Astrocyte (in vitro differentiated cells and primary cell): ENCODE measurements around the gene SPRED2. TPM values are rescaled to one million over a fixed set of nuclear protein-coding genes. Genes with fewer than 3 reads are reported as not detected.

Source experiments
- DNase-seq: peaks from one replicate; pipeline ENCODE4 v3.0.0-alpha.2; 2010; ENCODE audit warnings: low read depth
- FAIRE-seq: peaks from 2 replicates; lab custom pipeline; 2011; peaks lifted over from hg19 to GRCh38; lab: Jason Lieb, UNC
- H2AFZ ChIP-seq: 2 replicates; pipeline ENCODE4 v1.6.0; 2012; ENCODE audit warnings: low read depth, low read length, inconsistent platforms
- H3K27ac ChIP-seq: 2 replicates; pipeline ENCODE4 v1.5.1; 2011; ENCODE audit warnings: low read depth, low read length, inconsistent platforms
- H3K27me3 ChIP-seq: 2 replicates; pipeline ENCODE4 v1.6.0; 2011; ENCODE audit warnings: low read length, inconsistent platforms; ENCODE audit not compliant: insufficient read depth
- H3K36me3 ChIP-seq: 2 replicates; pipeline ENCODE4 v1.5.1; 2011; ENCODE audit warnings: low read length, inconsistent platforms; ENCODE audit not compliant: insufficient read depth
- H3K4me1 ChIP-seq: 2 replicates; pipeline ENCODE4 v1.5.1; 2011; ENCODE audit warnings: low read length, inconsistent platforms; ENCODE audit not compliant: insufficient read depth
- H3K4me2 ChIP-seq: 2 replicates; pipeline ENCODE4 v1.6.0; 2012; ENCODE audit warnings: low read length, inconsistent platforms
- H3K4me3 ChIP-seq: 2 replicates; pipeline ENCODE4 v1.5.1; 2011; ENCODE audit warnings: low read depth, mild to moderate bottlenecking, low read length, inconsistent platforms; ENCODE audit not compliant: insufficient read depth
- H3K79me2 ChIP-seq: 2 replicates; pipeline ENCODE4 v1.6.0; 2012; ENCODE audit warnings: mild to moderate bottlenecking, low read length, inconsistent platforms; ENCODE audit not compliant: insufficient read depth
- H3K9ac ChIP-seq: 2 replicates; pipeline ENCODE4 v1.6.0; 2012; ENCODE audit warnings: mild to moderate bottlenecking, low read length, inconsistent platforms
- H3K9me3 ChIP-seq: 2 replicates; pipeline ENCODE4 v1.5.1; 2012; ENCODE audit warnings: low read depth, mild to moderate bottlenecking, low read length, inconsistent platforms; ENCODE audit not compliant: insufficient read depth
- H4K20me1 ChIP-seq: 2 replicates; pipeline ENCODE4 v1.6.0; 2012; ENCODE audit warnings: low read length, inconsistent platforms; ENCODE audit not compliant: insufficient read depth
- H3K27ac Mint-ChIP-seq: one replicate; pipeline ENCODE4 v1.8.0; 2021; ENCODE audit warnings: mild to moderate bottlenecking, mixed read lengths; ENCODE audit not compliant: unreplicated experiment
- H3K27me3 Mint-ChIP-seq: one replicate; pipeline ENCODE4 v1.8.0; 2021; ENCODE audit warnings: low read depth, mixed read lengths; ENCODE audit not compliant: unreplicated experiment
- H3K36me3 Mint-ChIP-seq: one replicate; pipeline ENCODE4 v1.8.0; 2021; ENCODE audit warnings: low read depth, mixed read lengths; ENCODE audit not compliant: unreplicated experiment
- H3K4me1 Mint-ChIP-seq: one replicate; pipeline ENCODE4 v1.8.0; 2021; ENCODE audit warnings: low read depth, mixed read lengths; ENCODE audit not compliant: unreplicated experiment
- H3K4me3 Mint-ChIP-seq: one replicate; pipeline ENCODE4 v1.8.0; 2021; ENCODE audit warnings: mild to moderate bottlenecking, moderate library complexity, mixed read lengths; ENCODE audit not compliant: unreplicated experiment
- H3K9me3 Mint-ChIP-seq: one replicate; pipeline ENCODE4 v1.8.0; 2021; ENCODE audit warnings: mild to moderate bottlenecking, mixed read lengths; ENCODE audit not compliant: unreplicated experiment
- EZH2 ChIP-seq: IDR thresholded peaks from 2 replicates; pipeline ENCODE4 v1.6.1; 2012; ENCODE audit warnings: mild to moderate bottlenecking, low read length, inconsistent platforms; ENCODE audit not compliant: insufficient read depth
- total RNA-seq: library from RNA; stranded (reverse); gene quantifications from 2 replicates; pipeline ENCODE4 v1.2.1, GENCODE V29; 2021
- TF ChIP-seq, protein P1 (sequence below): IDR thresholded peaks from 2 replicates; pipeline ENCODE4 v1.5.1; 2011; ENCODE audit warnings: low read depth, mild to moderate bottlenecking, inconsistent platforms, low read length, moderate library complexity; ENCODE audit not compliant: insufficient read depth

SPRED2 gene
- total RNA-seq, 1 donor from 2014 or later = 47.3 TPM

GRCh38 chr2:65313126-65313953, 119.1 kb downstream of the SPRED2 start:
- peak overlapping the region; percentile 20 for H3K27ac Mint-ChIP-seq
- H3K9me3 Mint-ChIP-seq = peaks cover 2% of the 10 kb centered on the region
- no peak overlapping the region for H3K4me3 Mint-ChIP-seq
- peaks cover 51% of the 10 kb centered on the region for H3K36me3 Mint-ChIP-seq
- peaks cover 37% of the 10 kb centered on the region for H3K4me1 Mint-ChIP-seq
- peaks cover 8% of the 10 kb centered on the region for H4K20me1 ChIP-seq
- no peak overlapping the region for H2AFZ ChIP-seq
- no peak overlapping the region for H3K9ac ChIP-seq
- no peak for DNase-seq
- H3K27ac ChIP-seq = no peak overlapping the region
- H3K27me3 Mint-ChIP-seq = no peaks in the 10 kb centered on the region
- H3K36me3 ChIP-seq = peaks cover 30% of the 10 kb centered on the region
- no peak overlapping the region for H3K4me3 ChIP-seq
- FAIRE-seq = no peak
- no peaks in the 10 kb centered on the region for H3K9me3 ChIP-seq
- TF ChIP-seq, protein P1, sequence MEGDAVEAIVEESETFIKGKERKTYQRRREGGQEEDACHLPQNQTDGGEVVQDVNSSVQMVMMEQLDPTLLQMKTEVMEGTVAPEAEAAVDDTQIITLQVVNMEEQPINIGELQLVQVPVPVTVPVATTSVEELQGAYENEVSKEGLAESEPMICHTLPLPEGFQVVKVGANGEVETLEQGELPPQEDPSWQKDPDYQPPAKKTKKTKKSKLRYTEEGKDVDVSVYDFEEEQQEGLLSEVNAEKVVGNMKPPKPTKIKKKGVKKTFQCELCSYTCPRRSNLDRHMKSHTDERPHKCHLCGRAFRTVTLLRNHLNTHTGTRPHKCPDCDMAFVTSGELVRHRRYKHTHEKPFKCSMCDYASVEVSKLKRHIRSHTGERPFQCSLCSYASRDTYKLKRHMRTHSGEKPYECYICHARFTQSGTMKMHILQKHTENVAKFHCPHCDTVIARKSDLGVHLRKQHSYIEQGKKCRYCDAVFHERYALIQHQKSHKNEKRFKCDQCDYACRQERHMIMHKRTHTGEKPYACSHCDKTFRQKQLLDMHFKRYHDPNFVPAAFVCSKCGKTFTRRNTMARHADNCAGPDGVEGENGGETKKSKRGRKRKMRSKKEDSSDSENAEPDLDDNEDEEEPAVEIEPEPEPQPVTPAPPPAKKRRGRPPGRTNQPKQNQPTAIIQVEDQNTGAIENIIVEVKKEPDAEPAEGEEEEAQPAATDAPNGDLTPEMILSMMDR = no peak
- TF ChIP-seq EZH2 = no peak
- H3K79me2 ChIP-seq = peaks cover 19% of the 10 kb centered on the region
- H3K4me1 ChIP-seq = peaks cover 14% of the 10 kb centered on the region
- H3K4me2 ChIP-seq = no peak overlapping the region
- no peaks in the 10 kb centered on the region for H3K27me3 ChIP-seq

- Histone ChIP-seq H3K27ac (no peak overlapping the region), H3K79me2 (peaks cover 9% of the 10 kb centered on the region), H3K27me3 (no peaks in the 10 kb centered on the region), H3K9me3 (no peaks in the 10 kb centered on the region), H3K4me3 (no peak overlapping the region), H3K4me2 (no peak overlapping the region), H2AFZ (no peak overlapping the region), H3K36me3 (peaks cover 32% of the 10 kb centered on the region), H3K9ac (no peak overlapping the region), H3K4me1 (peaks cover 11% of the 10 kb centered on the region), H4K20me1 (peaks cover 8% of the 10 kb centered on the region)
- H3K4me1 Mint-ChIP-seq = peaks cover 30% of the 10 kb centered on the region
- H3K9me3 Mint-ChIP-seq = peaks cover 2% of the 10 kb centered on the region
- H3K4me3 Mint-ChIP-seq = no peak overlapping the region
- no peaks in the 10 kb centered on the region for H3K27me3 Mint-ChIP-seq
- DNase-seq (no peak), FAIRE-seq (no peak)
- H3K27ac Mint-ChIP-seq = no peak overlapping the region
- H3K36me3 Mint-ChIP-seq = peaks cover 43% of the 10 kb centered on the region
- TF ChIP-seq, protein P1 = no peak
- TF ChIP-seq EZH2 = no peak
Measured at GRCh38 chr2:65311596-65311995, 120.8 kb downstream of the SPRED2 start.

- no peak overlapping the region for H3K27ac Mint-ChIP-seq
- H3K4me2 ChIP-seq = no peak overlapping the region
- H3K4me3 Mint-ChIP-seq = no peak overlapping the region
- no peak for DNase-seq
- H2AFZ ChIP-seq = no peak overlapping the region
- peaks cover 6% of the 10 kb centered on the region for H3K4me1 ChIP-seq
- peaks cover 39% of the 10 kb centered on the region for H3K36me3 Mint-ChIP-seq
- peaks cover 2% of the 10 kb centered on the region for H3K9me3 Mint-ChIP-seq
- H3K27ac ChIP-seq = no peak overlapping the region
- H3K4me3 ChIP-seq = no peak overlapping the region
- no peaks in the 10 kb centered on the region for H3K27me3 Mint-ChIP-seq
- no peak overlapping the region for H3K9ac ChIP-seq
- H3K4me1 Mint-ChIP-seq = peaks cover 25% of the 10 kb centered on the region
- H3K9me3 ChIP-seq = no peaks in the 10 kb centered on the region
- no peaks in the 10 kb centered on the region for H3K27me3 ChIP-seq
- H4K20me1 ChIP-seq = peaks cover 8% of the 10 kb centered on the region
- peaks cover 9% of the 10 kb centered on the region for H3K79me2 ChIP-seq
- no peak for TF ChIP-seq EZH2
- TF ChIP-seq, protein P1 = no peak
- H3K36me3 ChIP-seq = peaks cover 32% of the 10 kb centered on the region
- FAIRE-seq = no peak
Measured at GRCh38 chr2:65311049-65311448, 121.3 kb downstream of the SPRED2 start.
